Measurements from ENCODE around the gene RALGDS.

Gene RALGDS

GRCh38 chr9:133131506-133131905 is 10.5 kb upstream of the RALGDS start:
- TF ChIP-seq, protein P1, sequence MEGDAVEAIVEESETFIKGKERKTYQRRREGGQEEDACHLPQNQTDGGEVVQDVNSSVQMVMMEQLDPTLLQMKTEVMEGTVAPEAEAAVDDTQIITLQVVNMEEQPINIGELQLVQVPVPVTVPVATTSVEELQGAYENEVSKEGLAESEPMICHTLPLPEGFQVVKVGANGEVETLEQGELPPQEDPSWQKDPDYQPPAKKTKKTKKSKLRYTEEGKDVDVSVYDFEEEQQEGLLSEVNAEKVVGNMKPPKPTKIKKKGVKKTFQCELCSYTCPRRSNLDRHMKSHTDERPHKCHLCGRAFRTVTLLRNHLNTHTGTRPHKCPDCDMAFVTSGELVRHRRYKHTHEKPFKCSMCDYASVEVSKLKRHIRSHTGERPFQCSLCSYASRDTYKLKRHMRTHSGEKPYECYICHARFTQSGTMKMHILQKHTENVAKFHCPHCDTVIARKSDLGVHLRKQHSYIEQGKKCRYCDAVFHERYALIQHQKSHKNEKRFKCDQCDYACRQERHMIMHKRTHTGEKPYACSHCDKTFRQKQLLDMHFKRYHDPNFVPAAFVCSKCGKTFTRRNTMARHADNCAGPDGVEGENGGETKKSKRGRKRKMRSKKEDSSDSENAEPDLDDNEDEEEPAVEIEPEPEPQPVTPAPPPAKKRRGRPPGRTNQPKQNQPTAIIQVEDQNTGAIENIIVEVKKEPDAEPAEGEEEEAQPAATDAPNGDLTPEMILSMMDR (IDR thresholded peaks at IDR 0.05; ENCODE audit: control extremely low read depth, extremely low read depth, low read depth, missing control alignments): no peak
- CTCF ChIA-PET: interaction anchor here (14.0 kb wide), 1 partner anchor 14 kb away, joined by 257 read pairs; no protein-coding TSS in a partner anchor
- no peak for DNase-seq (ENCODE audit: extremely low spot score)
- POLR2A ChIA-PET: interaction anchor here (0.8 kb wide), 1 partner anchor 13 kb away, joined by 3 read pairs; no protein-coding TSS in a partner anchor

GRCh38 chr9:133130685-133131244 is 9.7 kb upstream of the RALGDS start:
- POLR2A ChIA-PET: interaction anchor here (0.8 kb wide), 1 partner anchor 14 kb away, joined by 3 read pairs; no protein-coding TSS in a partner anchor
- TF ChIP-seq, protein P1 (IDR thresholded peaks at IDR 0.05; ENCODE audit: control extremely low read depth, extremely low read depth, low read depth, missing control alignments): no peak
- peak; percentile 76 for DNase-seq (ENCODE audit: extremely low spot score)
- CTCF ChIA-PET: interaction anchor here (14.0 kb wide), 1 partner anchor 15 kb away, joined by 257 read pairs; no protein-coding TSS in a partner anchor

DNA sequence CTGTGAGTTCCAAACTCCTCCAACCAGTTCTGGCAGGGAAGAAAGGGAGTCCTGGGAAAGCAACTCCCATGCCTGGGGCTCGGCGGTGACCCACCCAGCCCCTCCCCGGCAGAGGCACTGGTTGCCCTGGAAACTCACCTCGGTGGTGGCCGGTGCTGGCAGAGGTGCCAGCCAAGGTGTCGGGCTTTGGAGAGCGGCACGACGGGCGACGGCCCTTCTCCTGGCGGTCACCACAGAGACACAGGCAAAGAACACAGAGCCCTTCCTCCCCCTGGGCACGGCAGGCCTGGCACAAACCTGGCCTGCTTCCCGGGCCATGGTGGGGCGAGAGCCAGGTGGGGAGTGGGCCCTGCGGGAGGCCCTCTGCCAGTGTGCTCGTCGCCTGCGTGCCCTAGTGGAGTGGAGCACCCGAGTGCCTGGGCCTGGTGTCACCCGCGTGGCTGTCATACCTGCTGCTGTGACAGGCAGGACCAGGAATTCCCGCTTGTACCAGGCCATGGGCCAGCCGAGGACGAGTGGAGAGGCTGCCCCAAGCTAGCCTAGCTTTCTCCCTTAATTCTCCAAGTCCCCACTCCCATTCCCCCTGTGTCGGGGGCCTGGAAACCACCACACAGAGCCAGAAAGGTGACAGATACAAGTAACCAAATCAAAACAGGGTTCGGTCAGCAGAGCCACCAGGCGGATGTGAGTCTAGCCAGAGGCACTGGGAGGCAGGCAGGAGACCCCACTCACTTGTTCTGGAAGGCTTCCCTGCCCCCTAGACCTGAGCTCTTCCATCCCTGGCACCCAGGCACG is 8.2 kb upstream of the RALGDS start:
- TF ChIP-seq, protein P1 (IDR thresholded peaks at IDR 0.05; ENCODE audit: control extremely low read depth, extremely low read depth, low read depth, missing control alignments): no peak
- CTCF ChIA-PET: interaction anchor here (14.0 kb wide), 1 partner anchor 17 kb away, joined by 257 read pairs; no protein-coding TSS in a partner anchor
- POLR2A ChIA-PET: interaction anchor here (0.6 kb wide), 1 partner anchor 13 kb away, joined by 3 read pairs; no protein-coding TSS in a partner anchor
- no peak for DNase-seq (ENCODE audit: extremely low spot score)

DNA sequence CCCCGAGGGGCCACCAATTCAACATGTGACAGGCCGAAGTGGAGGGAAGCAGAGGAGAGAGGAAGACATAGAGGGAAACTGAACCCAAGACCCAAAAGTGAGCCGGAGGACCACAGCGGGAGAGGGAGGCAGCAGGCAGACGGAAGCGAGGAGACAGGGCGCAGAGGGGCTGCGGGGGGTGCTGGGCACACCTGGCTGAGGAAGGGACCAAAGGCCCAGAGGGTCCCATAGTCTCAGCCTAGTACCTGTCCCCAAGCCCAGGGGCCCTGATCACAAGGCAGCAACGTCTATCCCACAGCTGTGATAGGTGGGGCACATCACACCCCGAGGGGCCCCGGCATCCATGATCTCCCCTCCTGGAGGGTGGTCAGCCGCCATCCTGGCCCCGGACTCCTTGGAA is 7.1 kb upstream of the RALGDS start:
- CTCF ChIA-PET: interaction anchor here (0.7 to 14.0 kb wide), 2 partner anchors 9 to 18 kb away, joined by 3 to 257 read pairs; no protein-coding TSS in a partner anchor
- POLR2A ChIA-PET: no interaction called here
- TF ChIP-seq, protein P1 (IDR thresholded peaks at IDR 0.05; ENCODE audit: control extremely low read depth, extremely low read depth, low read depth, missing control alignments): no peak
- no peak for DNase-seq (ENCODE audit: extremely low spot score)

DNA sequence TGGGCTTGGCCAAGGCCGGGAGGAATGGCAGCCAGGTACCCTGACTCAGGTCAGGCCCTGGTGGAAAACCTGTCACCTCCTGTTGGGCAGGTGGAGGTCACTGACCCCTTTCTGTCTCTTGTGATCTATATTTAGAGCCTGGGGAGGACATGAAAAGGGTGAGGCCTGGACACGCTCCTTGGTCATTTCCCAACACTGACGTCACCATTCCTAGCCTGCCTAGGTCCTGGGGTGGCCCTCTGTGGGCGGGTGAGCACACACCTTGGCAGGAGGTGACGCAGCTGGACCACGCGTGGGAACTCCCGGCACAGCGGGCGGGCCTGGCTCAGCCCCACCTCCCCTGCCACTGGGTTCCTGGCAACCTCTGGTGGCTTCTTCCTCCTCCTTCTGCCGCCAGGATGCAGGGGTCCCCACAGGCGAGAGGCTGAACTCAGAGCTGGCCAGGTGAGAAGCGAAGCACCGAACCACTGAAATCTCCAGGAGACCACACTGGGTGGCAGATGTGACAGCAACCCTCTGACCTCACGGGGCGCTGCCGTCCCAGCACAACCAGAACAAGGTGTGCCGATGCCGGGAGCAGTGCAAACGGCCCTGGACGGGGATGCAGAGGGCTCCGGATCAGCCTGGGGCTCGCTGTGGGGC is 6.4 kb upstream of the RALGDS start:
- POLR2A ChIA-PET: no interaction called here
- CTCF ChIA-PET: interaction anchor here (0.7 to 14.0 kb wide), 2 partner anchors 9 to 18 kb away, joined by 3 to 257 read pairs; no protein-coding TSS in a partner anchor
- TF ChIP-seq, protein P1 (IDR thresholded peaks at IDR 0.05; ENCODE audit: control extremely low read depth, extremely low read depth, low read depth, missing control alignments): no peak
- DNase-seq (ENCODE audit: extremely low spot score): no peak
